ENCODE measurements around the gene RPL18.

Gene RPL18

GRCh38 chr19:48614436-48615230 lies 4.3 kb downstream of the RPL18 start, which contains the start of gene FAM83E (continued):
- TF ChIP-seq REST (tag by site-specific recombination; IDR thresholded peaks at IDR 0.05): no peak
- no peak for TF ChIP-seq SALL2 (tag by site-specific recombination; IDR thresholded peaks at IDR 0.05; ENCODE audit: borderline replicate concordance)
- TF ChIP-seq ZNF747 (tag by site-specific recombination; IDR thresholded peaks at IDR 0.05): no peak
- TF ChIP-seq ZNF768 (tag by site-specific recombination; IDR thresholded peaks at IDR 0.05): no peak; the same call in 1 of the 2 replicates
- TF ChIP-seq MYNN (tag by site-specific recombination; IDR thresholded peaks at IDR 0.05; ENCODE audit: borderline replicate concordance): no peak
- TF ChIP-seq SCRT2 (tag by site-specific recombination; IDR thresholded peaks at IDR 0.05): no peak
- no peak for TF ChIP-seq ZNF843 (tag by site-specific recombination; IDR thresholded peaks at IDR 0.05)
- TF ChIP-seq ZNF544 (tag by site-specific recombination; IDR thresholded peaks at IDR 0.05): no peak
- TF ChIP-seq ZBTB1 (tag by site-specific recombination; IDR thresholded peaks at IDR 0.05): no peak
- TF ChIP-seq ZNF623 (tag by site-specific recombination; IDR thresholded peaks at IDR 0.05): no peak
- no peak for TF ChIP-seq ZSCAN5A (tag by site-specific recombination; IDR thresholded peaks at IDR 0.05)
- TF ChIP-seq BCL11B (tag by site-specific recombination; IDR thresholded peaks at IDR 0.05; ENCODE audit: low read depth): no peak
- no peak for TF ChIP-seq ZNF433 (tag by site-specific recombination; IDR thresholded peaks at IDR 0.05; ENCODE audit: low read depth)
- TF ChIP-seq PATZ1 (tag by site-specific recombination; IDR thresholded peaks at IDR 0.05): peak; percentile 94
- no peak for TF ChIP-seq ZNF48 (tag by site-specific recombination; IDR thresholded peaks at IDR 0.05)
- TF ChIP-seq AEBP2 (tag by site-specific recombination; IDR thresholded peaks at IDR 0.05; ENCODE audit: borderline replicate concordance): no peak
- no peak for TF ChIP-seq HOXD13 (CRISPR knock-in tag; IDR thresholded peaks at IDR 0.05; ENCODE audit: borderline replicate concordance)
- peak; percentile 85 for TF ChIP-seq KLF7 (tag by site-specific recombination; IDR thresholded peaks at IDR 0.05; ENCODE audit: borderline replicate concordance)
- no peak for TF ChIP-seq ZNF146 (tag by site-specific recombination; IDR thresholded peaks at IDR 0.05)
- TF ChIP-seq ZNF302 (tag by site-specific recombination; IDR thresholded peaks at IDR 0.05; ENCODE audit: low read depth): no peak
- no peak for TF ChIP-seq ZNF707 (tag by site-specific recombination; IDR thresholded peaks at IDR 0.05)
- TF ChIP-seq ZNF501 (tag by site-specific recombination; IDR thresholded peaks at IDR 0.05): peak; percentile 15; the same call in 1 of the 2 replicates
- TF ChIP-seq GLIS1 (tag by site-specific recombination; IDR thresholded peaks at IDR 0.05): peak; percentile 100

Measured in HEK293 (cell line).